ENCODE data around the gene C6orf89.
"Not testable (repeated sequence)": the region's sequence is repeated elsewhere in the genome, so short reads cannot be mapped to it uniquely, and the experiment has no call there.

Gene C6orf89

GRCh38 chr6:36940027-36940426 lies 54.3 kb downstream of the C6orf89 start:
- 93% methylated on average over 10 of the region's 10 CpGs for WGBS
- H3K27me3 ChIP-seq (ENCODE audit: insufficient read depth, low read length) = no peaks in the 10 kb centered on the region

GRCh38 chr6:36941561-36941960 lies 55.8 kb downstream of the C6orf89 start:
- not testable (repeated sequence) for H3K36me3 ChIP-seq (ENCODE audit: insufficient read depth, low read length); H3K9me3 ChIP-seq (ENCODE audit: insufficient read depth, low read depth, low read length)
- 95% methylated on average over 40 of the region's 40 CpGs for WGBS

More at GRCh38 chr6:36940027-36940426, 54.3 kb downstream of the C6orf89 start:
- Histone ChIP-seq H3K4me1 (ENCODE audit: insufficient read depth, low read length) (no peaks in the 10 kb centered on the region), H3K9me3 (ENCODE audit: insufficient read depth, low read depth, low read length) (no peaks in the 10 kb centered on the region), H3K36me3 (ENCODE audit: insufficient read depth, low read length) (no peaks in the 10 kb centered on the region), H3K4me3 (ENCODE audit: low read length) (no peak overlapping the region), H3K9ac (ENCODE audit: low read depth, low read length) (no peak overlapping the region), H3K27ac (ENCODE audit: low read depth, low read length) (no peak overlapping the region)

GRCh38 chr6:36942329-36942728 lies 56.6 kb downstream of the C6orf89 start:
- not testable (repeated sequence) for H3K27me3 ChIP-seq (ENCODE audit: insufficient read depth, low read length); H3K4me3 ChIP-seq (ENCODE audit: low read length); H3K9ac ChIP-seq (ENCODE audit: low read depth, low read length); H3K4me1 ChIP-seq (ENCODE audit: insufficient read depth, low read length); H3K36me3 ChIP-seq (ENCODE audit: insufficient read depth, low read length); H3K9me3 ChIP-seq (ENCODE audit: insufficient read depth, low read depth, low read length); H3K27ac ChIP-seq (ENCODE audit: low read depth, low read length)
- WGBS = no CpG with 5 or more reads among the region's 2 CpGs

More at GRCh38 chr6:36941561-36941960, 55.8 kb downstream of the C6orf89 start:
- not testable (repeated sequence) for H3K27ac ChIP-seq (ENCODE audit: low read depth, low read length); H3K4me3 ChIP-seq (ENCODE audit: low read length); H3K4me1 ChIP-seq (ENCODE audit: insufficient read depth, low read length); H3K9ac ChIP-seq (ENCODE audit: low read depth, low read length); H3K27me3 ChIP-seq (ENCODE audit: insufficient read depth, low read length)

GRCh38 chr6:36944650-36945049 lies 58.9 kb downstream of the C6orf89 start:
- H3K27me3 ChIP-seq (ENCODE audit: insufficient read depth, low read length) = no peaks in the 10 kb centered on the region
- no peaks in the 10 kb centered on the region for H3K9me3 ChIP-seq (ENCODE audit: insufficient read depth, low read depth, low read length)
- no peaks in the 10 kb centered on the region for H3K36me3 ChIP-seq (ENCODE audit: insufficient read depth, low read length)
- H3K9ac ChIP-seq (ENCODE audit: low read depth, low read length) = no peak overlapping the region
- no peak overlapping the region for H3K27ac ChIP-seq (ENCODE audit: low read depth, low read length)
- no peak overlapping the region for H3K4me3 ChIP-seq (ENCODE audit: low read length)
- WGBS = 85% methylated on average over 5 of the region's 5 CpGs
- H3K4me1 ChIP-seq (ENCODE audit: insufficient read depth, low read length) = peaks cover 9% of the 10 kb centered on the region

GRCh38 chr6:36945301-36945700 lies 59.5 kb downstream of the C6orf89 start:
- H3K27ac ChIP-seq (ENCODE audit: low read depth, low read length) = no peak overlapping the region
- 95% methylated on average over 3 of the region's 4 CpGs for WGBS
- peaks cover 13% of the 10 kb centered on the region for H3K4me1 ChIP-seq (ENCODE audit: insufficient read depth, low read length)

GRCh38 chr6:36946526-36946925 lies 60.8 kb downstream of the C6orf89 start:
- Histone ChIP-seq H3K4me1 (ENCODE audit: insufficient read depth, low read length) (peaks cover 13% of the 10 kb centered on the region), H3K27me3 (ENCODE audit: insufficient read depth, low read length) (no peaks in the 10 kb centered on the region), H3K36me3 (ENCODE audit: insufficient read depth, low read length) (no peaks in the 10 kb centered on the region), H3K4me3 (ENCODE audit: low read length) (no peak overlapping the region), H3K9me3 (ENCODE audit: insufficient read depth, low read depth, low read length) (no peaks in the 10 kb centered on the region), H3K9ac (ENCODE audit: low read depth, low read length) (no peak overlapping the region), H3K27ac (ENCODE audit: low read depth, low read length) (no peak overlapping the region)
- 93% methylated on average over 4 of the region's 4 CpGs for WGBS

More at GRCh38 chr6:36945301-36945700, 59.5 kb downstream of the C6orf89 start:
- no peaks in the 10 kb centered on the region for H3K27me3 ChIP-seq (ENCODE audit: insufficient read depth, low read length)
- no peak overlapping the region for H3K4me3 ChIP-seq (ENCODE audit: low read length)
- H3K9ac ChIP-seq (ENCODE audit: low read depth, low read length) = no peak overlapping the region
- H3K36me3 ChIP-seq (ENCODE audit: insufficient read depth, low read length) = no peaks in the 10 kb centered on the region
- no peaks in the 10 kb centered on the region for H3K9me3 ChIP-seq (ENCODE audit: insufficient read depth, low read depth, low read length)

- Histone ChIP-seq H3K9me3 (ENCODE audit: insufficient read depth, low read depth, low read length) (no peaks in the 10 kb centered on the region), H3K27me3 (ENCODE audit: insufficient read depth, low read length) (no peaks in the 10 kb centered on the region), H3K27ac (ENCODE audit: low read depth, low read length) (no peak overlapping the region), H3K9ac (ENCODE audit: low read depth, low read length) (no peak overlapping the region), H3K4me3 (ENCODE audit: low read length) (no peak overlapping the region), H3K36me3 (ENCODE audit: insufficient read depth, low read length) (no peaks in the 10 kb centered on the region), H3K4me1 (ENCODE audit: insufficient read depth, low read length) (peaks cover 13% of the 10 kb centered on the region)
- WGBS = 89% methylated on average over 12 of the region's 12 CpGs
Observed at GRCh38 chr6:36947570-36948351, 62.0 kb downstream of the C6orf89 start.

GRCh38 chr6:36949076-36949475 lies 63.3 kb downstream of the C6orf89 start:
- H3K36me3 ChIP-seq (ENCODE audit: insufficient read depth, low read length); H3K27ac ChIP-seq (ENCODE audit: low read depth, low read length); H3K9me3 ChIP-seq (ENCODE audit: insufficient read depth, low read depth, low read length); H3K4me3 ChIP-seq (ENCODE audit: low read length); H3K9ac ChIP-seq (ENCODE audit: low read depth, low read length); H3K27me3 ChIP-seq (ENCODE audit: insufficient read depth, low read length): not testable (repeated sequence)
- H3K4me1 ChIP-seq (ENCODE audit: insufficient read depth, low read length) = peaks cover 13% of the 10 kb centered on the region
- WGBS = 86% methylated on average over 9 of the region's 9 CpGs

- Histone ChIP-seq H3K4me1 (ENCODE audit: insufficient read depth, low read length) (peaks cover 13% of the 10 kb centered on the region), H3K27ac (ENCODE audit: low read depth, low read length) (no peak overlapping the region), H3K9ac (ENCODE audit: low read depth, low read length) (no peak overlapping the region), H3K9me3 (ENCODE audit: insufficient read depth, low read depth, low read length) (no peaks in the 10 kb centered on the region), H3K4me3 (ENCODE audit: low read length) (no peak overlapping the region), H3K27me3 (ENCODE audit: insufficient read depth, low read length) (no peaks in the 10 kb centered on the region), H3K36me3 (ENCODE audit: insufficient read depth, low read length) (no peaks in the 10 kb centered on the region)
- WGBS = 61% methylated on average over 1 of the region's 3 CpGs
Observed at GRCh38 chr6:36949636-36950035, 63.9 kb downstream of the C6orf89 start.

GRCh38 chr6:36953931-36954261 lies 68.1 kb downstream of the C6orf89 start:
- no peaks in the 10 kb centered on the region for H3K9me3 ChIP-seq (ENCODE audit: insufficient read depth, low read depth, low read length)
- no peak overlapping the region for H3K27ac ChIP-seq (ENCODE audit: low read depth, low read length)
- H3K4me1 ChIP-seq (ENCODE audit: insufficient read depth, low read length) = peaks cover 8% of the 10 kb centered on the region
- no peaks in the 10 kb centered on the region for H3K27me3 ChIP-seq (ENCODE audit: insufficient read depth, low read length)
- H3K9ac ChIP-seq (ENCODE audit: low read depth, low read length) = no peak overlapping the region
- no peaks in the 10 kb centered on the region for H3K36me3 ChIP-seq (ENCODE audit: insufficient read depth, low read length)
- H3K4me3 ChIP-seq (ENCODE audit: low read length) = no peak overlapping the region
- WGBS = 88% methylated on average over 1 of the region's 1 CpG

- Histone ChIP-seq H3K9ac (ENCODE audit: low read depth, low read length) (no peak within 1 kb of the TSS), H3K36me3 (ENCODE audit: insufficient read depth, low read length) (no peaks in the 10 kb centered on the region), H3K9me3 (ENCODE audit: insufficient read depth, low read depth, low read length) (no peaks in the 10 kb centered on the region), H3K27ac (ENCODE audit: low read depth, low read length) (no peak within 1 kb of the TSS), H3K27me3 (ENCODE audit: insufficient read depth, low read length) (no peaks in the 10 kb centered on the region), H3K4me3 (ENCODE audit: low read length) (no peak within 1 kb of the TSS), H3K4me1 (ENCODE audit: insufficient read depth, low read length) (peaks cover 6% of the 10 kb centered on the region)
- 86% methylated on average over 14 of the region's 14 CpGs for WGBS
Observed at GRCh38 chr6:36954262-36954931, 68.6 kb downstream of the C6orf89 start, which contains the start of gene PI16. Gene PI16, plus strand, starts transcription at chr6:36954738. Its CDS starts 23 bp downstream, at chr6:36954761.

Data from HUES64 (cell line).